Breast epithelium (tissue), 4 donors: ENCODE results near the gene HLA-B. TPM values are rescaled to one million over a fixed set of nuclear protein-coding genes. Genes with fewer than 3 reads are reported as not detected.

Experiments used
- DNase-seq, 2 donors: peaks; one replicate each; pipeline ENCODE4 v3.0.0-alpha.2; 2019; ENCODE audit warnings: low spot score in 2 of 2
- H3K27ac ChIP-seq, 2 donors: fragments of 200-600 bp; sonication (generic) in 1 of 2; one replicate each; pipeline ENCODE4 v1.5.1; 2016 to 2019; ENCODE audit warnings: mild to moderate bottlenecking in 1 of 2
- H3K27me3 ChIP-seq, 2 donors: fragments of 200-600 bp; sonication (generic) in 1 of 2; one replicate each; pipeline versions ENCODE4 v1.5.1 to v1.6.0; 2017 to 2019; ENCODE audit warnings: control low read depth in 1 of 2, mild to moderate bottlenecking in 1 of 2
- H3K36me3 ChIP-seq: fragments of 200-600 bp; one replicate; pipeline ENCODE4 v1.5.1; 2019
- H3K4me1 ChIP-seq, 2 donors: fragments of 200-600 bp; sonication (generic); one replicate each; pipeline ENCODE4 v1.5.1; 2016 to 2019; ENCODE audit warnings: control low read depth in 1 of 2
- H3K4me3 ChIP-seq, 3 donors: fragments of 200-600 bp; sonication (generic); 1 replicate in 2 of 3; 2 replicates in 1 of 3; pipeline ENCODE4 v1.5.1; 2016 to 2019; ENCODE audit warnings: mild to moderate bottlenecking in 3 of 3, moderate library complexity in 2 of 3
- H3K9me3 ChIP-seq, 2 donors: fragments of 200-600 bp; sonication (generic) in 1 of 2; one replicate each; pipeline ENCODE4 v1.5.1; 2016 to 2019; ENCODE audit warnings: control low read depth in 1 of 2
- POLR2A ChIP-seq: fragments of 450-650 bp; IDR thresholded peaks from one replicate; pipeline ENCODE4 v1.6.1; 2016; ENCODE audit warnings: antibody characterized with exemption, mild to moderate bottlenecking, moderate library complexity
- POLR2AphosphoS5 ChIP-seq, 3 donors: sonication (generic); formaldehyde crosslinking; IDR thresholded peaks; one replicate each; pipeline ENCODE4 v1.6.1; 2017; ENCODE audit warnings: antibody characterized with exemption in 3 of 3
- intact Hi-C: fragments of 100-400 bp; cut with DNase I; formaldehyde crosslinking; loops from one replicate; pipeline ENCODE4 v1.15.1; 2023; ENCODE audit warnings: low total_unique reads
- total RNA-seq, 3 donors: library from RNA; depleted of rRNA; stranded (reverse); fragments of >200 nt; gene quantifications; one replicate each; pipeline ENCODE4 v1.1.0, GENCODE V29; 2016
- TF ChIP-seq, protein P1 (sequence below), 3 donors: fragments of 450-650 bp; IDR thresholded peaks; one replicate each; pipeline ENCODE4 v1.5.1; 2016 to 2017; ENCODE audit warnings: antibody characterized with exemption in 3 of 3, mild to moderate bottlenecking in 3 of 3, moderate library complexity in 3 of 3

The HLA-B gene
- total RNA-seq, 3 donors from 2014 or later: 532 to 813 (median 727) TPM

DNA sequence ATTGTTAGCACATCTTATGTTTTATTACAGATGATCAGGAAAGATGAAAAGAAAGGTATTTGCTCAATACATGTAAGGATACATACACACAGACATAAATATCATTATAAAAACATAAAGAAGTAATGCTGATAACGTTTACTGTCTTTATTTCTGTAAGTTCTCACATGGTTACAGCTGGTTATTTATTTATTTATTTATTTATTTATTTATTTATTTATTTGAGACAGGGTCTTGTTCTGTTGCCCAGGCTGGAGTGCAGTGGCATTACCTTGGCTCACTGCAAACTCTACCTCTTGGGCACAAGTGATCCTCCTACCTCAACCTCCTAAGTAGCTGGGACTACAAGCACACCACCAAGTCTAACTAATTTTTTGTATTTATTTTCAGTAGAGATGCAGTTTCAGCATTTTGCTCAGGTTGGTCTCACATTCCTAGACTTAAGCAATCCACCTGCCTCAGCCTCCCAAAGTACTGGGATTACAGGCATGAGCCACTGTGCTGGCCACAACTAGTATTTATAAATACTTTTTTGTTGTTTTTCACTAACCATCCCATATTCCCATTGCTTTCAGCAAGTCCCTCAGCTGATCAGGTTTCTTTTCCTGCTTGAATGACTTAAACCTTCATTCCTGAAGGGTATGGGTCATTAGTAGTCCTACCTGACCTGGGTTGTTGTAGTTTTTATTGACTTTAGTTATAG is 35.8 kb downstream of the HLA-B start:
- intact Hi-C loops: no loop called here
- no peak for TF ChIP-seq POLR2A
- TF ChIP-seq, protein P1, sequence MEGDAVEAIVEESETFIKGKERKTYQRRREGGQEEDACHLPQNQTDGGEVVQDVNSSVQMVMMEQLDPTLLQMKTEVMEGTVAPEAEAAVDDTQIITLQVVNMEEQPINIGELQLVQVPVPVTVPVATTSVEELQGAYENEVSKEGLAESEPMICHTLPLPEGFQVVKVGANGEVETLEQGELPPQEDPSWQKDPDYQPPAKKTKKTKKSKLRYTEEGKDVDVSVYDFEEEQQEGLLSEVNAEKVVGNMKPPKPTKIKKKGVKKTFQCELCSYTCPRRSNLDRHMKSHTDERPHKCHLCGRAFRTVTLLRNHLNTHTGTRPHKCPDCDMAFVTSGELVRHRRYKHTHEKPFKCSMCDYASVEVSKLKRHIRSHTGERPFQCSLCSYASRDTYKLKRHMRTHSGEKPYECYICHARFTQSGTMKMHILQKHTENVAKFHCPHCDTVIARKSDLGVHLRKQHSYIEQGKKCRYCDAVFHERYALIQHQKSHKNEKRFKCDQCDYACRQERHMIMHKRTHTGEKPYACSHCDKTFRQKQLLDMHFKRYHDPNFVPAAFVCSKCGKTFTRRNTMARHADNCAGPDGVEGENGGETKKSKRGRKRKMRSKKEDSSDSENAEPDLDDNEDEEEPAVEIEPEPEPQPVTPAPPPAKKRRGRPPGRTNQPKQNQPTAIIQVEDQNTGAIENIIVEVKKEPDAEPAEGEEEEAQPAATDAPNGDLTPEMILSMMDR (IDR thresholded peaks at IDR 0.05): no peak
- TF ChIP-seq POLR2AphosphoS5 (IDR thresholded peaks at IDR 0.05): no peak

DNA sequence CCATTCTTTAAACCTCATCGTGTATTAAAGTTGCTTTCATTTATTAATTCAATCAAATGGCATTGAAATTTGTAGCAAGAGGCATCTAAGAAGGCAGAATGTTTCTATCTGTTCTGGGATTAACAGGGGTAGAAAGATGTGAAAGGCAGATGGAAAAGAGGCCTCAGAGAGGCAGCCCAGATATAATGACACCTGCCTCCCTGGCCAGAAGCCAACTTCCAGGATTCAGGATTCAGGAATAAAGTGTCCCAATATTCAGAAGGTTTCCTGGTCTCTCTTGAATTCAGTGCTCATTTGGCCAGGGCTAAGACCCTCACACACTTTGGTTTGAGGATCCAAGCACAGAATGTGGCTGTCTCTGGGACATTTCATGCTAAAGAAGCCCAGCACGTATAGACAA is 39.9 kb downstream of the HLA-B start:
- Histone ChIP-seq H3K27ac (no peak overlapping the region), H3K36me3 (no peaks in the 10 kb centered on the region), H3K4me3 (no peak overlapping the region), H3K9me3 (no peaks in the 10 kb centered on the region), H3K27me3 (no peaks in the 10 kb centered on the region), H3K4me1 (no peaks in the 10 kb centered on the region)
- TF ChIP-seq POLR2AphosphoS5 (IDR thresholded peaks at IDR 0.05) (no peak), POLR2A (no peak)
- TF ChIP-seq, protein P1 (IDR thresholded peaks at IDR 0.05): no peak
- DNase-seq: no peak
- intact Hi-C loops: no loop called here

More for the DNA sequence above, 35.8 kb downstream of the HLA-B start:
- no peak overlapping the region for H3K27ac ChIP-seq
- H3K4me3 ChIP-seq: no peak overlapping the region
- no peaks in the 10 kb centered on the region for H3K27me3 ChIP-seq
- DNase-seq: no peak
- no peaks in the 10 kb centered on the region for H3K4me1 ChIP-seq
- no peaks in the 10 kb centered on the region for H3K36me3 ChIP-seq
- no peaks in the 10 kb centered on the region for H3K9me3 ChIP-seq

DNA sequence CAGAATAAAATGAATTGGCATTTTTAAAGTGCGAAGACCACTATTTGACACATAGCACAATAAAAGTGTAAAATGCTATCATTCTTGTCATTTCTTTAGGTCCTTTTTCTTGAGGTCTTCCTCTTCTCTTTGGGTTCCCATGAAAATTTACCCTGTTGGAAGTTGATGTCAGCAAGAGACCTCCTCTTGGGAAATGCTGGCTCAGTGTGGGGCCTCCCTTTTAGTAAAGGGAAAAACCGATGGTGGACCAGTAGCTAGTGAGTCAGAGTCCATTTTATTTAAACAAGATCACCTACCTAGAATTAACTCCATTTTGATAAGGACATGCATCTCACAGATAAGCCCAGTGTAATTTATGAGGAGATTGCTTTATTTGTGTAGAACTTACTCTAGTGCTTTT is 47.3 kb downstream of the HLA-B start:
- no peak overlapping the region for H3K4me3 ChIP-seq
- DNase-seq: no peak
- TF ChIP-seq POLR2AphosphoS5 (IDR thresholded peaks at IDR 0.05): no peak
- no peak for TF ChIP-seq POLR2A
- TF ChIP-seq, protein P1 (IDR thresholded peaks at IDR 0.05): no peak
- no peaks in the 10 kb centered on the region for H3K27me3 ChIP-seq
- no peaks in the 10 kb centered on the region for H3K36me3 ChIP-seq
- intact Hi-C loops: no loop called here
- H3K9me3 ChIP-seq: no peaks in the 10 kb centered on the region
- H3K27ac ChIP-seq: no peak overlapping the region
- H3K4me1 ChIP-seq: no peaks in the 10 kb centered on the region

DNA sequence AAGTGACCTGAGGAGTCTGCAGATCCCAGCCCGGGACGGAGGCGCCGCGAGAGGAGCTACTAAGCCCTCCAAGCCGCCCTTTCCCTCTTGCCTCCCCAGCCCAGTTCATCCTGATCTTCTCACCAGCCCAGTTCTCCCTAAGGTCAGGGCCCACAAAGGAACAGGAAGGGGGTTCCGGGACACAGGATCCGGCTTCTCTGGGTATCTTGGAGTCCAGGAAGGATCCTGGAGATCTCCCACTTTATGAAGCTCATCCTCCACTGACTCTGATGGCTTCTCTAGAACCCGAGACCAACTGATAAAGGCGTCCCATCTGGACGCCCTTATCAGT is 48.2 kb downstream of the HLA-B start:
- TF ChIP-seq POLR2A (no peak), POLR2AphosphoS5 (IDR thresholded peaks at IDR 0.05) (no peak)
- TF ChIP-seq, protein P1 (IDR thresholded peaks at IDR 0.05): no peak
- H3K27me3 ChIP-seq: no peaks in the 10 kb centered on the region
- H3K36me3 ChIP-seq: no peaks in the 10 kb centered on the region
- peak overlapping the region; percentile 18 to 66 (median 45) for H3K4me3 ChIP-seq
- H3K9me3 ChIP-seq: no peaks in the 10 kb centered on the region
- peak in 1 of 2 donors; percentile 55 for DNase-seq
- H3K27ac ChIP-seq: no peak overlapping the region
- intact Hi-C loops: no loop called here
- no peaks in the 10 kb centered on the region for H3K4me1 ChIP-seq

DNA sequence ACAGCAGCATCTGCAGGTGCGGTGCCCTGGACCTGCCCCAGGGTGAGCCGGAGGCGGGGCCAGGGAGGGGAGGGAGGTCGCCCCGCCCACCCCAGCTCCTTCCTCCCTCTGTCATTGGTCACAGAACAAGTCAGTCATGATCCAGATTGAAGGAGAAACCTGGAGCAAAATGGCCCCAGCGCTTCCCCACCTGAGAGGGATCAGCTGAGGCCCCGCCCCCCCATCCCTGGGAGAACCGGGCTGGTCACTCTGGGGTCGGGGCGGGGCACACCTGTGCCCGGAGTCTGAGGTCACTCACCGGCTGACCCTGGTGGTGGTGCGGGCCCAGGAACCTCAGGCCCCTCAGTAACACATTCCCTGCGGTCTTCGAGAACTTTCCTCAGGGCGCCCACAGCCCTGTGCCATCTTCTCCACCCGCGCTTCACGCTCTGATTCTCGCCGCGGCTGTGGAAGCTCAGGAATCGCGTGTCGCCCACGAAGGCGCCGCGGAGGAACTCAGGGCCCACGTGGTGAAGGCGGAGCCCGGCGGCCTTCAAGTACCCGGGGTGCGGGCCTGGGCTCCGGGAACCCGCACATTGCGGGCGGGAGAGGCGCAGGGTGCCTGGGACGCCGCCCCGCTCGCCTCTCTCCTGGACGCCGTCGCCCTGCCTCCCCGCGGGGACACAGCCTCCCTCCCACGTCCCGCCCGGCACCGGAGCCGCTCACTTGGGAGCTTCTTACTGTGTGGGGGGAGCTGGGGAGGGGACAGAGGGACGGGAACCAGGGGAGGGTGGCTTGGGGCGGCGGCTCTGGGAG is 48.7 kb downstream of the HLA-B start:
- TF ChIP-seq POLR2AphosphoS5 (IDR thresholded peaks at IDR 0.05) (peak in 1 of 3 donors; percentile 24), POLR2A (no peak)
- H3K4me1 ChIP-seq: no peaks in the 10 kb centered on the region
- no peaks in the 10 kb centered on the region for H3K9me3 ChIP-seq
- peak overlapping the region in 1 of 2 donors; percentile 42 for H3K27ac ChIP-seq
- no peaks in the 10 kb centered on the region for H3K27me3 ChIP-seq
- DNase-seq: peak; percentile 53 to 76
- intact Hi-C loops: no loop called here
- H3K36me3 ChIP-seq: no peaks in the 10 kb centered on the region
- peak overlapping the region; percentile 18 to 66 (median 45) for H3K4me3 ChIP-seq
